ENCODE results near the gene ELF2. TPM values are rescaled to one million over a fixed set of nuclear protein-coding genes. Genes with fewer than 3 reads are reported as not detected.
"Not testable (repeated sequence)": the region's sequence is repeated elsewhere in the genome, so short reads cannot be mapped to it uniquely, and the experiment has no call there.

Gene ELF2
- total and polyA plus RNA-seq, 2 experiments from 2014 or later, result 33.1 to 46.9 TPM

DNA sequence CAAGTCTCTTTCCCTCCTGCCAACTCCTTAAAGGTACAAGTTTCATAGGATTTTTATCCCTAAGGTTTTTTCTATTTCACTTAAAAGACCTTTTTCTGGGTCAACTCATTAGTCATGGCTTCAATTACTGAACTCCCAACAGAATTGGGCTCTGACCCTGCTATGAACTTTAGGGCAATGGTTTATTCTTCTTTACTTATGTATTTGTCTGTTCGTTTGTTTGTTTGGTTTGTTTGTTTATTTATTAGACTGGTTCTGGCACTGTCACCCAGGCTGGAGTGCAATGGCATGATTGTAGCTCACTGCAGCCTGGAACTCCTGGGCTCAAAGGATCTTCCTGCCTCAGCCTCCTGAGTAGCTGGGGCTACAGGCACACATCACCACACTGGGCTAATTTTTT, 167.3 kb downstream of the ELF2 start:
- Histone ChIP-seq H4K20me1 (ENCODE audit: insufficient read depth, poor library complexity, severe bottlenecking) (no peaks in the 10 kb centered on the region), H3K4me1 (ENCODE audit: insufficient read depth) (peaks cover 5% of the 10 kb centered on the region), H2AFZ (no peak overlapping the region), H3K36me3 (replicated peaks; ENCODE audit: insufficient read depth, low read depth) (no peaks in the 10 kb centered on the region), H3K79me2 (no peaks in the 10 kb centered on the region), H3K4me3 (no peak overlapping the region), H3K27ac (no peak overlapping the region), H3K27me3 (no peaks in the 10 kb centered on the region), H3K4me2 (no peak overlapping the region), H3K9me3 (ENCODE audit: low read depth) (no peaks in the 10 kb centered on the region), H3K9me2 (replicated peaks; ENCODE audit: insufficient read depth) (no peaks in the 10 kb centered on the region)
- no peak for DNase-seq (ENCODE audit: low spot score)
- WGBS (ENCODE audit: low lambda C conversion rate, missing lambda C conversion rate), result 65% methylated on average over 1 of the region's 1 CpG
- TF ChIP-seq CTCF (IDR thresholded peaks at IDR 0.05; ENCODE audit: poor library complexity) (no peak), EZH2 (IDR thresholded peaks at IDR 0.05; ENCODE audit: borderline replicate concordance) (no peak), EZH2phosphoT487 (IDR thresholded peaks at IDR 0.05; ENCODE audit: low read depth, severe bottlenecking, unreplicated experiment) (no peak)

DNA sequence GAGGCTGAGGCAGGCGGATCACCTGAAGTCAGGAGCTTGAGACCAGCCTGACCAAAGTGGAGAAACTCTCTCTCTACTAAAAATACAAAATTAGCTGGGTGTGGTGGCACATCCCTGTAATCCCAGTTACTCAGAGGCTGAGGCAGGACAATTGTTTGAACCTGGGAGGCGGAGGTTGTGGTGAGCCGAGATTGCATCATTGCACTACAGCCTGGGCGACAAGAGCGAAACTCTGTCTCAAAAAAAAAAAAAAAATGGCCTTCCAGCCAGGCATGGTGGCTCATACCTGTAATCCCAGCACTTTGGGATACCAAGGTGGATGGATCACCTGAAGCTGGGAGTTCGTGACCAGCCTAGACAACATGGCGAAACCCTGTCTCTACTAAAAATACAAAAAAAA, 168.7 kb downstream of the ELF2 start:
- H3K9me3 ChIP-seq (ENCODE audit: low read depth); H3K27me3 ChIP-seq; H3K79me2 ChIP-seq; H3K4me3 ChIP-seq; DNase-seq (ENCODE audit: low spot score); H3K36me3 ChIP-seq (replicated peaks; ENCODE audit: insufficient read depth, low read depth); H3K9me2 ChIP-seq (replicated peaks; ENCODE audit: insufficient read depth); H4K20me1 ChIP-seq (ENCODE audit: insufficient read depth, poor library complexity, severe bottlenecking); H3K27ac ChIP-seq; H2AFZ ChIP-seq; H3K4me1 ChIP-seq (ENCODE audit: insufficient read depth); H3K4me2 ChIP-seq: not testable (repeated sequence)
- 94% methylated on average over 7 of the region's 7 CpGs for WGBS (ENCODE audit: low lambda C conversion rate, missing lambda C conversion rate)

DNA sequence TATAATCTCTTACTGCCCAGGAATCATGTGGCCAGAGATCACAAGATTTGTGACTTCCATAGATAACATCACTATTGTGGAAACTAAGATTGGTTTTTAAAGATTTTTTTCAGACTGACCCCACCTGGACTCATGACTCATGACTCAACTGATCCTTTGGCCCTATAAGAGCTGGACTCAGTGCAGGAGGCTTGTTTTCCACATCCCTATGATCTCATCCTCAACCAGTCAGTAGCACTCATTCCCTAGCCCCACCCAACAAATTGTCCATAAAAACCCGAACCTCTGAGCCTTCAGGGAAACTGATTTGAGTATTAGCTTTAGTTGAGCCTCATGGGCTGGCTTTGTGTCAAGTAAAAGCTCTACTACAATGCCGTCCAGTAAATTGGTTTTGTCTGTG, 169.4 kb downstream of the ELF2 start:
- Histone ChIP-seq H3K27me3 (no peaks in the 10 kb centered on the region), H3K4me1 (ENCODE audit: insufficient read depth) (no peaks in the 10 kb centered on the region), H3K36me3 (replicated peaks; ENCODE audit: insufficient read depth, low read depth) (no peaks in the 10 kb centered on the region), H4K20me1 (ENCODE audit: insufficient read depth, poor library complexity, severe bottlenecking) (no peaks in the 10 kb centered on the region), H2AFZ (no peak overlapping the region), H3K4me2 (no peak overlapping the region), H3K79me2 (no peaks in the 10 kb centered on the region), H3K27ac (no peak overlapping the region), H3K4me3 (no peak overlapping the region), H3K9me3 (ENCODE audit: low read depth) (no peaks in the 10 kb centered on the region), H3K9me2 (replicated peaks; ENCODE audit: insufficient read depth) (no peaks in the 10 kb centered on the region)
- no peak for DNase-seq (ENCODE audit: low spot score)
- TF ChIP-seq CTCF (IDR thresholded peaks at IDR 0.05; ENCODE audit: poor library complexity), result no peak
- TF ChIP-seq EZH2 (IDR thresholded peaks at IDR 0.05; ENCODE audit: borderline replicate concordance), result no peak
- no peak for TF ChIP-seq EZH2phosphoT487 (IDR thresholded peaks at IDR 0.05; ENCODE audit: low read depth, severe bottlenecking, unreplicated experiment)
- WGBS (ENCODE audit: low lambda C conversion rate, missing lambda C conversion rate), result 98% methylated on average over 2 of the region's 2 CpGs

Small RNA genes lying within 50 kb of the gene (small RNA-seq; reads per million reads assigned to genes)
- not detected for gene RF00017
- gene RF00019, result not detected
- not detected for gene RN7SL382P
- not detected for gene RNU6-531P

Other genes with a start within 250 kb of the ELF2 start
- gene NOCT, start 161.4 kb downstream of the ELF2 start, total RNA-seq, result 18.2 and 20.8 TPM in 2 replicates
- gene NOCT, start 161.4 kb downstream of the ELF2 start, polyA plus RNA-seq, result 8.8 and 9.9 TPM in 2 replicates
- gene MGARP, start 103.0 kb upstream of the ELF2 start, total RNA-seq, result 0.90 and 2.0 TPM in 2 replicates
- 2.9 and 4.3 TPM in 2 replicates for gene MGARP, start 103.0 kb upstream of the ELF2 start, polyA plus RNA-seq
- 26.9 and 29.6 TPM in 2 replicates for gene NAA15, start 124.3 kb upstream of the ELF2 start, total RNA-seq
- gene NAA15, start 124.3 kb upstream of the ELF2 start, polyA plus RNA-seq, result 15.3 and 25.6 TPM in 2 replicates
- gene NDUFC1, start 125.3 kb upstream of the ELF2 start, total RNA-seq, result 62.1 and 77.7 TPM in 2 replicates
- 160 and 198 TPM in 2 replicates for gene NDUFC1, start 125.3 kb upstream of the ELF2 start, polyA plus RNA-seq

Measured in hepatocyte (in vitro differentiated cells).